WTC11 (cell line): ENCODE results near the gene NEO1.

Experiments used
- CTCF ChIP-seq: fragments of 200-600 bp; IDR thresholded peaks from 2 replicates; pipeline ENCODE4 v1.8.0; 2022; ENCODE audit warnings: antibody characterized with exemption
- FOXK1 ChIP-seq: sonication (generic); formaldehyde crosslinking; IDR thresholded peaks from 2 replicates; pipeline ENCODE4 v1.8.0; 2022; ENCODE audit warnings: mild to moderate bottlenecking, moderate library complexity, missing genetic modification reagents
- MXD4 ChIP-seq: fragments of 250-450 bp; sonication (Bioruptor Pico); IDR thresholded peaks from 2 replicates; pipeline ENCODE4 v1.8.0; 2021; ENCODE audit warnings: mild to moderate bottlenecking, moderate library complexity, borderline replicate concordance
- OVOL2 ChIP-seq: fragments of 250-450 bp; sonication (Bioruptor Pico); IDR thresholded peaks from 2 replicates; pipeline ENCODE4 v1.9.0; 2021; ENCODE audit warnings: mild to moderate bottlenecking, borderline replicate concordance
- SP1 ChIP-seq: sonication (generic); formaldehyde crosslinking; conservative IDR thresholded peaks from 2 replicates; pipeline ENCODE4 v1.8.1; 2022; ENCODE audit warnings: missing genetic modification reagents

- TF ChIP-seq OVOL2 = no peak
- no peak for TF ChIP-seq CTCF
- TF ChIP-seq MXD4 (CRISPR knock-in tag) = no peak
- no peak for TF ChIP-seq FOXK1 (CRISPR knock-in tag)
- no peak for TF ChIP-seq SP1 (CRISPR knock-in tag)
These were observed 91.5 kb downstream of the NEO1 start for GRCh38 chr15:73143763-73144155.
